Spleen (tissue), 11 donors: ENCODE measurements around the gene MCM9. TPM values are rescaled to one million over a fixed set of nuclear protein-coding genes. Genes with fewer than 3 reads are reported as not detected.

ENCODE experiments used
- DNase-seq: peaks from one replicate; pipeline ENCODE4 v3.0.0-alpha.2; 2020
- H3K27ac ChIP-seq, 8 donors: fragments of 200-600 bp; sonication (generic) in 7 of 8; 1 replicate in 4 of 8; 2 replicates in 4 of 8; pipeline versions ENCODE4 v1.5.0 to v1.8.0; 2016 to 2021; ENCODE audit warnings: inconsistent platforms in 4 of 8, mild to moderate bottlenecking in 4 of 8, moderate library complexity in 1 of 8
- H3K27me3 ChIP-seq, 7 donors: fragments of 200-600 bp; sonication (generic) in 6 of 7; replicated peaks in 1 of 7; 1 replicate in 4 of 7; 2 replicates in 3 of 7; pipeline versions ENCODE4 v1.5.0 to v1.8.0; 2016 to 2021; ENCODE audit warnings: inconsistent platforms in 3 of 7, mild to moderate bottlenecking in 1 of 7
- H3K36me3 ChIP-seq, 6 donors: fragments of 200-600 bp; sonication (generic) in 5 of 6; 1 replicate in 4 of 6; 2 replicates in 2 of 6; pipeline versions ENCODE4 v1.5.0 to v1.8.0; 2016 to 2021; ENCODE audit warnings: inconsistent platforms in 2 of 6
- H3K4me1 ChIP-seq, 6 donors: fragments of 200-600 bp; sonication (generic) in 5 of 6; 1 replicate in 3 of 6; 2 replicates in 3 of 6; pipeline versions ENCODE4 v1.5.0 to v1.8.0; 2016 to 2021; ENCODE audit warnings: inconsistent platforms in 3 of 6
- H3K4me3 ChIP-seq, 8 donors: fragments of 200-600 bp; sonication (generic) in 7 of 8; 1 replicate in 4 of 8; 2 replicates in 4 of 8; pipeline versions ENCODE4 v1.5.0 to v1.8.0; 2016 to 2021; ENCODE audit warnings: inconsistent platforms in 4 of 8, mild to moderate bottlenecking in 4 of 8, moderate library complexity in 2 of 8
- H3K9me3 ChIP-seq, 8 donors: fragments of 200-600 bp; sonication (generic) in 7 of 8; 1 replicate in 4 of 8; 2 replicates in 4 of 8; pipeline versions ENCODE4 v1.5.0 to v1.8.0; 2016 to 2021; ENCODE audit warnings: inconsistent platforms in 4 of 8
- CTCF ChIP-seq, 11 experiments: fragments of 200-600 bp in 7 of 11; fragments of 450-650 bp in 4 of 11; sonication (generic) in 4 of 11; IDR thresholded peaks in 8 of 11; conservative IDR thresholded peaks in 3 of 11; 1 replicate in 7 of 11; 2 replicates in 4 of 11; pipeline versions ENCODE4 v1.4.0 to v1.8.0; 2016 to 2021; ENCODE audit warnings: antibody characterized with exemption in 11 of 11, inconsistent platforms in 4 of 11, mild to moderate bottlenecking in 1 of 11
- POLR2A ChIP-seq, 3 donors: fragments of 450-650 bp; IDR thresholded peaks; one replicate each; pipeline ENCODE4 v1.5.1; 2017; ENCODE audit warnings: antibody characterized with exemption in 3 of 3, mild to moderate bottlenecking in 1 of 3
- POLR2AphosphoS5 ChIP-seq, 3 donors: sonication (generic); formaldehyde crosslinking; IDR thresholded peaks; one replicate each; pipeline ENCODE4 v1.5.1; 2017; ENCODE audit warnings: antibody characterized with exemption in 3 of 3
- WGBS, 5 donors: extraction: QIAGEN DNeasy Blood & Tissue Kit in 3 of 5; methylation state at CpG; one replicate each; pipeline versions ENCODE4 v1.1.5 to v1.1.7; 2013 to 2018; 5-methylcytosine and 5-hydroxymethylcytosine counted together
- intact Hi-C: fragments of 100-400 bp; cut with DNase I; formaldehyde crosslinking; loops from one replicate; pipeline ENCODE4 v1.15.0; 2023; ENCODE audit warnings: low total_unique reads
- polyA plus RNA-seq, 3 donors: library from polyadenylated mRNA; stranded (reverse); fragments of 200-250 nt; gene quantifications; one replicate each; pipeline ENCODE4 v1.2.1, GENCODE V29; 2013
- total RNA-seq, 7 donors: library from RNA; depleted of rRNA in 3 of 7; stranded (reverse); fragments of >200 nt in 3 of 7; fragmentation: NEBNext Ultra II Directional in 4 of 7; extraction: Animal tissue kit (Norgen Biotek cat#: 25700) in 4 of 7; gene quantifications; one replicate each; pipeline versions ENCODE4 v1.1.0 to v1.2.1, GENCODE V29; 2016 to 2021
- donor health status: healthy with polysubstance abuse.
- donor health status: DM: no; HTN: no; CAD: no; lungs with moderate emphysema.
- donor health status: DM: no; HTN: no; CAD: no.
- donor health status: Bipolar disorder and iron deficiency.
- donor health status: healthy.
- donor health status: DM: no; HTN: no; CAD: no.
- donor health status: DM: yes; HTN: yes; CAD: no.

The MCM9 gene
- total and polyA plus RNA-seq, 10 donors: 3.7 to 33.6 (median 21.5) TPM

DNA sequence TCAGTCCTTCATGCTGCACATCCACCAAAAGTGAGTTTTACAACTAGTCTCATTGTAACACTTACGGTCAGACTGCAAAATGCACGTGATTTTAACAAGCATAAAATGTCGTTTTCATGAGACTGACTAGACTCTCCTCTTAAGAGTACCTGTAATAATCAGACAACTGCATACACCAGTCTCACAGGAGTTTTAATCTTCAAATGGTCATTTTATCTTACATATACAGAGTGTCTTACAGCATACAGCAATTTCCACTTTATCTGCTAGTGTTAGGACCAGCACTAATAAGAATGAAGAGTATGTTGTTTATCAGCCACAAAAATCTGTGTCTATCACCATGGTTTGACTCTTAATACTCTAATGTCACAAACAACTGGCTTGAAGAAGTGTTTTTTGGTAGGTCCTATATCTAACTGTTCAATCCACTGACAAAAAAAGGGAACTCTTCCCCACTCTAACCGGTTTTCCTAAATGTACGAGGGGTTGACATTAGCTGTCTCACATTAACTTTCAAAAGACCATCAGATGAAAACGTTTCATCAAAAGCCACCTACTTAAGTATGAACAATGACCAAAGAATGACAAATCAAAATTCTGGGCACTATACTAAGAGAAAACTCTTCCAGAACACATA, 42.5 kb downstream of the MCM9 start:
- no peak for DNase-seq
- peak overlapping the region; percentile 81 to 97 (median 89) for H3K4me3 ChIP-seq
- H3K9me3 ChIP-seq: no peaks in the 10 kb centered on the region
- H3K4me1 ChIP-seq: peaks cover 26 to 68% (median 56%) of the 10 kb centered on the region in 6 donors
- TF ChIP-seq POLR2A (IDR thresholded peaks at IDR 0.05): no peak
- no peak for TF ChIP-seq POLR2AphosphoS5 (IDR thresholded peaks at IDR 0.05)
- no peak for TF ChIP-seq CTCF (IDR thresholded peaks at IDR 0.05 in 8 of 11, conservative IDR thresholded peaks at IDR 0.05 in 3 of 11)
- intact Hi-C loops: no loop called here
- no peaks in the 10 kb centered on the region for H3K36me3 ChIP-seq
- H3K27me3 ChIP-seq: no peaks in the 10 kb centered on the region
- 16 to 33% (median 23%) methylated on average over 6 of the region's 6 CpGs for WGBS, 5 donors
- peak overlapping the region; percentile 91 to 99 (median 98) for H3K27ac ChIP-seq

DNA sequence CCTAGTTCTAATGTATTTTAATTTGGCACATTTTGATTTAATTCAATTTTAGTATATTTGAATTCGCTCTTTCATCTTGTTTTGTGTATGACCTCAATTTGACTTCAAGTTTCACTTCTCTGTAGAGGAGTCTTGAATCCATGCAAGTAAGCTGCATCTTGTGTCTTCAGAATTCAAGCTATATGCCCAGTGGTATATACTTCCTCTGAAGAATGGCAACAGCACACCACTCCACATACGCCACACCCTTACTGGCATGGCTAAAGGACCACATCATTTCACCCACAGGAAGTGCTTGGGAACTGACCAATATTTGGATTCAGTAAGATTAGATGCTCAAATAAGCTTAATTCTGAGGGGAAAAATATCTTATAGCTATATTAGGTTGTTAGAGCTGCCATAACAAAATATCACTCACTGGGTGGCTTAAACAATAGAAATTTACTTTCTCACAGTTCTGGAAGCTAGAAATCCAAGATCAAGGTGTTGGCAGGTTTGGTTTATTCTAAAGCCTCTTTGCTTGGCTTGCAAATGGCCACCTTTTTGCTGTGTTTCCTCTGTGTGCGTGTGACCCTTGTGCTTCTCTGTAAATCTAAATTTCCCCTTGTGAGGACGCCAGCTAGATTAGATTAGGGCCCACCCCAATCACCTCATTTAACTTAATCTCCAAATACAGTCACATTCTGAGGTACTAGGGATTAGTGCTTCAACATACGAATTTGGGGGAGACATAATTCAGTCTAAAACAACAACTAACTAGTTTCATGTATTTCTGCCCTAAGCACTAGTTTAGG, 43.8 kb downstream of the MCM9 start:
- H3K27ac ChIP-seq: peak overlapping the region; percentile 61 to 99 (median 98)
- 65 to 79% (median 72%) methylated on average over 5 of the region's 5 CpGs for WGBS, 5 donors
- peaks cover 16 to 67% (median 53%) of the 10 kb centered on the region in 6 donors for H3K4me1 ChIP-seq
- no peaks in the 10 kb centered on the region for H3K27me3 ChIP-seq
- peak overlapping the region in 1 of 8 donors; percentile 85 for H3K4me3 ChIP-seq
- no peaks in the 10 kb centered on the region for H3K36me3 ChIP-seq
- DNase-seq: no peak
- intact Hi-C loops: no loop called here
- TF ChIP-seq POLR2A (IDR thresholded peaks at IDR 0.05) (no peak), POLR2AphosphoS5 (IDR thresholded peaks at IDR 0.05) (peak in 1 of 3 donors; percentile 25)
- H3K9me3 ChIP-seq: no peaks in the 10 kb centered on the region

GRCh38 chr6:118889163-118889562, 45.8 kb downstream of the MCM9 start:
- no peak for DNase-seq
- intact Hi-C loops: no loop called here
- H3K4me1 ChIP-seq: peaks cover 9 to 56% (median 44%) of the 10 kb centered on the region in 6 donors
- no peak overlapping the region for H3K4me3 ChIP-seq
- TF ChIP-seq POLR2AphosphoS5 (IDR thresholded peaks at IDR 0.05): no peak
- no peak for TF ChIP-seq POLR2A (IDR thresholded peaks at IDR 0.05)
- TF ChIP-seq CTCF (IDR thresholded peaks at IDR 0.05 in 8 of 11, conservative IDR thresholded peaks at IDR 0.05 in 3 of 11): no peak
- WGBS, 5 donors: 88 to 96% (median 92%) methylated on average over 4 of the region's 4 CpGs
- peak overlapping the region in 1 of 8 donors; percentile 98 for H3K27ac ChIP-seq
- H3K36me3 ChIP-seq: no peaks in the 10 kb centered on the region
- H3K9me3 ChIP-seq: no peaks in the 10 kb centered on the region
- no peaks in the 10 kb centered on the region for H3K27me3 ChIP-seq

- no peak overlapping the region for H3K4me3 ChIP-seq
- H3K4me1 ChIP-seq: peaks cover 8 to 54% (median 33%) of the 10 kb centered on the region in 6 donors
- DNase-seq: no peak
- no peaks in the 10 kb centered on the region for H3K27me3 ChIP-seq
- no peak for TF ChIP-seq POLR2A (IDR thresholded peaks at IDR 0.05)
- no peak for TF ChIP-seq POLR2AphosphoS5 (IDR thresholded peaks at IDR 0.05)
- TF ChIP-seq CTCF (IDR thresholded peaks at IDR 0.05 in 8 of 11, conservative IDR thresholded peaks at IDR 0.05 in 3 of 11): no peak
- no peak overlapping the region for H3K27ac ChIP-seq
- H3K36me3 ChIP-seq: no peaks in the 10 kb centered on the region
- intact Hi-C loops: no loop called here
- WGBS, 5 donors: 85 to 90% (median 88%) methylated on average over 6 of the region's 6 CpGs
- H3K9me3 ChIP-seq: no peaks in the 10 kb centered on the region
Measured at GRCh38 chr6:118886641-118887040, 48.3 kb downstream of the MCM9 start.
